ENCODE data around the gene MASP1. TPM values are rescaled to one million over a fixed set of nuclear protein-coding genes. Genes with fewer than 3 reads are reported as not detected.

The MASP1 gene
- total and polyA plus RNA-seq, 4 donors, result 0.31 to 8.3 (median 0.59) TPM

DNA sequence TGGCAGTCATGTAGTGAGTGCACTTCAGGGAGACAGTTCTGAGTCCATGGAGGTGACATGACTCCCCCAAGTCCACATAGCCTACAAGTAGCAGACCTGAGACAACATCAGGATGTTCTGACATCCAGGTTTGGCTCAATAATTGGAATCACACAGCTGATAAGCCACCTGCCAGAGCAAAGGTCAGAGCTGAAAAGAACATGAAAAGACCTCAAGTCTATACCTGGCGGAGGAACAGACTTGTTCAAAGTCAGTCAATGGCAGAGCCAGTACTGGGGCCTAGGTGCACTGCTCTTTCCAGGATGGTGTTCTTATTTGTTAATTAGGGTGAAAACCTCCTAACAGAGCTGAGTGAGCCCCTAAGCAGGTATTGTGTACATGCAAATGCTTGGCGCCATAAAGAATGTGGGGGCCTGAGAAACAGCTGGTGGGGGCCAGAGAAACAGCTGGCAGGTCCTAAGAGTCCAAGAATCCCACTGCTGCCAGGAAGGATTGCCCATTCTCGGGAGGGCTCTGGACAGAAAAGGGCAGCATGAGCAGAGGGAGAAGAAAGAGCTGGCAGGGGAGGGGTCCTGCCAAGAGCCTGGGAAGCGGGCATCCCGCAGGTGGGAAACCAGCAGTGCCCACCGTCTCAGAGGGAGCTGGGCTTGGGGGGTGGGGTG is 17.1 kb downstream of the MASP1 start:
- ATAC-seq (ENCODE audit: insufficient read depth, low FRiP score), result no peak
- Histone ChIP-seq H3K27me3 (ENCODE audit: control insufficient read depth in 3 of 3, insufficient read depth in 3 of 3, low read length in 2 of 3) (peaks cover 0 to 4% (median 0%) of the 10 kb centered on the region in 3 donors), H3K36me3 (ENCODE audit: control insufficient read depth in 4 of 4, insufficient read depth in 4 of 4, low read length in 4 of 4) (no peaks in the 10 kb centered on the region), H3K9ac (ENCODE audit: insufficient read depth in 1 of 2, low read length in 2 of 2) (no peak overlapping the region), H3K9me3 (ENCODE audit: control insufficient read depth in 4 of 4, insufficient read depth in 3 of 4, low read length in 3 of 4) (peaks cover 0 to 2% (median 1%) of the 10 kb centered on the region in 4 donors), H3K27ac (ENCODE audit: low read depth in 1 of 2, low read length in 1 of 2) (no peak overlapping the region), H3K4me1 (ENCODE audit: control insufficient read depth in 5 of 5, insufficient read depth in 5 of 5, low read length in 5 of 5) (peaks cover 0 to 4% (median 0%) of the 10 kb centered on the region in 5 donors), H3K4me3 (no peak overlapping the region)
- 86 to 90% methylated on average over 6 of the region's 6 CpGs for WGBS, 2 donors
- DNase-seq, result no peak
- TF ChIP-seq CTCF (IDR thresholded peaks at IDR 0.05; ENCODE audit: control extremely low read depth, extremely low read depth), result no peak

GRCh38 chr3:187271582-187271981 is 20.0 kb downstream of the MASP1 start:
- no peak for ATAC-seq (ENCODE audit: insufficient read depth, low FRiP score)
- Histone ChIP-seq H3K4me3 (no peak overlapping the region), H3K9ac (ENCODE audit: insufficient read depth in 1 of 2, low read length in 2 of 2) (no peak overlapping the region), H3K27me3 (ENCODE audit: control insufficient read depth in 3 of 3, insufficient read depth in 3 of 3, low read length in 2 of 3) (no peaks in the 10 kb centered on the region), H3K9me3 (ENCODE audit: control insufficient read depth in 4 of 4, insufficient read depth in 3 of 4, low read length in 3 of 4) (peaks cover 0 to 7% (median 4%) of the 10 kb centered on the region in 4 donors), H3K4me1 (ENCODE audit: control insufficient read depth in 5 of 5, insufficient read depth in 5 of 5, low read length in 5 of 5) (peaks cover 0 to 2% (median 0%) of the 10 kb centered on the region in 5 donors), H3K27ac (ENCODE audit: low read depth in 1 of 2, low read length in 1 of 2) (no peak overlapping the region), H3K36me3 (ENCODE audit: control insufficient read depth in 4 of 4, insufficient read depth in 4 of 4, low read length in 4 of 4) (no peaks in the 10 kb centered on the region)
- TF ChIP-seq CTCF (IDR thresholded peaks at IDR 0.05; ENCODE audit: control extremely low read depth, extremely low read depth), result no peak
- DNase-seq, result peak in 1 of 3 donors; percentile 28
- WGBS, 2 donors, result 66 to 79% methylated on average over 2 of the region's 2 CpGs

DNA sequence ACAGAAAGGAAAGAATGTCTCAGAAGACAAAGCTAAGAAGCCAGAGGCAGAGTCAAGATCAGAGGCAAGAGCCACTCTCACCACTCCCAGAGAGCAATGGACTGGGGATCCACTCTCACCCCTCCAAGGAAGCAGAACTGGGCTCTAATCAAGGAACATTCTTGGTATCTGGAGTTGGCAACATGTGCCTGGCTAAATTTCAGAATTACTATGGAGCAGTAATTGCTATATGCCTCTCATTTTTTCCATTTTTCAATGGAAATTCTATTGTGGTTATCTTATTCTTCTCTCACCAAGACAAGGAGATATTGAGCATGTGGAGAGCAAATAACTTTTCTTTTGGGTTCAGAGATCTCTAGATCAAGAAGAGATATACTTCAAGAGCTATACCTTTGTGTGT is 22.1 kb downstream of the MASP1 start:
- DNase-seq (no peak), ATAC-seq (ENCODE audit: insufficient read depth, low FRiP score) (no peak)
- H3K4me3 ChIP-seq, result no peak overlapping the region
- H3K27ac ChIP-seq (ENCODE audit: low read depth in 1 of 2, low read length in 1 of 2), result no peak overlapping the region
- H3K4me1 ChIP-seq (ENCODE audit: control insufficient read depth in 5 of 5, insufficient read depth in 5 of 5, low read length in 5 of 5), result peaks cover 0 to 19% (median under 1%) of the 10 kb centered on the region in 5 donors
- H3K27me3 ChIP-seq (ENCODE audit: control insufficient read depth in 3 of 3, insufficient read depth in 3 of 3, low read length in 2 of 3), result no peaks in the 10 kb centered on the region
- H3K36me3 ChIP-seq (ENCODE audit: control insufficient read depth in 4 of 4, insufficient read depth in 4 of 4, low read length in 4 of 4), result no peaks in the 10 kb centered on the region
- peaks cover 0 to 7% (median 4%) of the 10 kb centered on the region in 4 donors for H3K9me3 ChIP-seq (ENCODE audit: control insufficient read depth in 4 of 4, insufficient read depth in 3 of 4, low read length in 3 of 4)
- no peak for TF ChIP-seq CTCF (IDR thresholded peaks at IDR 0.05; ENCODE audit: control extremely low read depth, extremely low read depth)
- no peak overlapping the region for H3K9ac ChIP-seq (ENCODE audit: insufficient read depth in 1 of 2, low read length in 2 of 2)

GRCh38 chr3:187267306-187267705 is 24.2 kb downstream of the MASP1 start:
- H3K4me3 ChIP-seq, result no peak overlapping the region
- H3K27me3 ChIP-seq (ENCODE audit: control insufficient read depth in 3 of 3, insufficient read depth in 3 of 3, low read length in 2 of 3), result no peaks in the 10 kb centered on the region
- no peak overlapping the region for H3K9ac ChIP-seq (ENCODE audit: insufficient read depth in 1 of 2, low read length in 2 of 2)
- no peaks in the 10 kb centered on the region for H3K36me3 ChIP-seq (ENCODE audit: control insufficient read depth in 4 of 4, insufficient read depth in 4 of 4, low read length in 4 of 4)
- no peak for ATAC-seq (ENCODE audit: insufficient read depth, low FRiP score)
- no peak for TF ChIP-seq CTCF (IDR thresholded peaks at IDR 0.05; ENCODE audit: control extremely low read depth, extremely low read depth)
- peaks cover 0 to 34% (median 6%) of the 10 kb centered on the region in 5 donors for H3K4me1 ChIP-seq (ENCODE audit: control insufficient read depth in 5 of 5, insufficient read depth in 5 of 5, low read length in 5 of 5)
- WGBS, 2 donors, result 91 to 92% methylated on average over 3 of the region's 3 CpGs
- no peak overlapping the region for H3K27ac ChIP-seq (ENCODE audit: low read depth in 1 of 2, low read length in 1 of 2)
- peaks cover 0 to 7% (median 4%) of the 10 kb centered on the region in 4 donors for H3K9me3 ChIP-seq (ENCODE audit: control insufficient read depth in 4 of 4, insufficient read depth in 3 of 4, low read length in 3 of 4)
- no peak for DNase-seq

Measured in lung (tissue), 12 donors.